MV-4-11 (cell line): ENCODE data around the gene SRSF7.

Experiments used
- DNase-seq: peaks from one replicate; lab custom pipeline; 2025; lab: John Stamatoyannopoulos, UW

Gene SRSF7

GRCh38 chr2:38701542-38701941 is 49.6 kb downstream of the SRSF7 start:
- DNase-seq = no peak

- no peak for DNase-seq
These were observed 50.2 kb downstream of the SRSF7 start for GRCh38 chr2:38700881-38701458.

GRCh38 chr2:38700113-38700785 is 50.9 kb downstream of the SRSF7 start:
- DNase-seq = no peak

GRCh38 chr2:38698467-38699003 is 52.6 kb downstream of the SRSF7 start:
- no peak for DNase-seq

GRCh38 chr2:38697116-38697840 is 53.9 kb downstream of the SRSF7 start:
- no peak for DNase-seq
